ENCODE results near the gene RXFP1.

Gene RXFP1

GRCh38 chr4:158521484-158522088 lies at the start of gene RXFP1:
Gene RXFP1, plus strand, starts transcription at chr4:158521882. Its CDS starts 95 bp downstream, at chr4:158521977.
- no peak for DNase-seq (ENCODE audit: low spot score)

- DNase-seq (ENCODE audit: low spot score) = no peak
Measured at GRCh38 chr4:158481811-158482210, 39.9 kb upstream of the RXFP1 start.

- DNase-seq (ENCODE audit: low spot score) = no peak
Measured at GRCh38 chr4:158484173-158484885, 37.4 kb upstream of the RXFP1 start.

GRCh38 chr4:158490629-158491028 lies 31.1 kb upstream of the RXFP1 start:
- no peak for DNase-seq (ENCODE audit: low spot score)

GRCh38 chr4:158492391-158492790 lies 29.3 kb upstream of the RXFP1 start:
- DNase-seq (ENCODE audit: low spot score) = no peak

GRCh38 chr4:158496030-158496741 lies 25.5 kb upstream of the RXFP1 start:
- no peak for DNase-seq (ENCODE audit: low spot score)

GRCh38 chr4:158500054-158500453 lies 21.6 kb upstream of the RXFP1 start:
- DNase-seq (ENCODE audit: low spot score) = no peak

- no peak for DNase-seq (ENCODE audit: low spot score)
Measured at GRCh38 chr4:158513256-158513655, 8.4 kb upstream of the RXFP1 start.

GRCh38 chr4:158519226-158519625 lies 2.5 kb upstream of the RXFP1 start:
- DNase-seq (ENCODE audit: low spot score) = no peak

GRCh38 chr4:158523990-158524535 lies 2.4 kb downstream of the RXFP1 start:
- no peak for DNase-seq (ENCODE audit: low spot score)

GRCh38 chr4:158527516-158527915 lies 5.8 kb downstream of the RXFP1 start:
- no peak for DNase-seq (ENCODE audit: low spot score)

GRCh38 chr4:158529505-158529904 lies 7.8 kb downstream of the RXFP1 start:
- no peak for DNase-seq (ENCODE audit: low spot score)

- DNase-seq (ENCODE audit: low spot score) = no peak
Measured at GRCh38 chr4:158530381-158530780, 8.7 kb downstream of the RXFP1 start.

- DNase-seq (ENCODE audit: low spot score) = no peak
Measured at GRCh38 chr4:158530898-158531297, 9.2 kb downstream of the RXFP1 start.

- DNase-seq (ENCODE audit: low spot score) = no peak
Measured at GRCh38 chr4:158532556-158533231, 11.0 kb downstream of the RXFP1 start.

GRCh38 chr4:158534727-158535126 lies 13.0 kb downstream of the RXFP1 start:
- no peak for DNase-seq (ENCODE audit: low spot score)

- no peak for DNase-seq (ENCODE audit: low spot score)
Measured at GRCh38 chr4:158535130-158535614, 13.5 kb downstream of the RXFP1 start.

- DNase-seq (ENCODE audit: low spot score) = no peak
Measured at GRCh38 chr4:158536833-158537232, 15.2 kb downstream of the RXFP1 start.

GRCh38 chr4:158538176-158538575 lies 16.5 kb downstream of the RXFP1 start:
- DNase-seq (ENCODE audit: low spot score) = peak; percentile 31

- no peak for DNase-seq (ENCODE audit: low spot score)
Measured at GRCh38 chr4:158538911-158539310, 17.2 kb downstream of the RXFP1 start.

- DNase-seq (ENCODE audit: low spot score) = no peak
Measured at GRCh38 chr4:158540125-158540907, 18.6 kb downstream of the RXFP1 start.
